Left forelimb (tissue), 1 donor: ENCODE data around the gene TRAPPC3.
A peak's percentile ranks its signal among the peaks of the same experiment; 100 is the strongest.

Experiments
- DNase-seq: peaks from one replicate; pipeline ENCODE4 v3.0.0-alpha.2; 2018; ENCODE audit warnings: low spot score

The TRAPPC3 gene

GRCh38 chr1:36099681-36100341, 49.5 kb downstream of the TRAPPC3 start:
- DNase-seq, result peak; percentile 88

- DNase-seq, result peak; percentile 54
Observed at GRCh38 chr1:36098650-36099365, 50.5 kb downstream of the TRAPPC3 start.

GRCh38 chr1:36097693-36098585, 51.3 kb downstream of the TRAPPC3 start:
- no peak for DNase-seq

- DNase-seq, result no peak
Observed at GRCh38 chr1:36096500-36097432, 52.5 kb downstream of the TRAPPC3 start.

- no peak for DNase-seq
Observed at GRCh38 chr1:36095760-36096405, 53.4 kb downstream of the TRAPPC3 start.

- no peak for DNase-seq
Observed at GRCh38 chr1:36094621-36095061, 54.6 kb downstream of the TRAPPC3 start.

- DNase-seq, result no peak
Observed at GRCh38 chr1:36093929-36094328, 55.4 kb downstream of the TRAPPC3 start.

- DNase-seq, result peak; percentile 40
Observed at GRCh38 chr1:36093226-36093625, 56.1 kb downstream of the TRAPPC3 start.

- DNase-seq, result peak; percentile 47
Observed at GRCh38 chr1:36092798-36093185, 56.5 kb downstream of the TRAPPC3 start.

GRCh38 chr1:36092166-36092797, 57.0 kb downstream of the TRAPPC3 start:
- DNase-seq, result peak; percentile 45

GRCh38 chr1:36091698-36092097, 57.6 kb downstream of the TRAPPC3 start:
- DNase-seq, result peak; percentile 51

- DNase-seq, result no peak
Observed at GRCh38 chr1:36091141-36091540, 58.1 kb downstream of the TRAPPC3 start.

- DNase-seq, result no peak
Observed at GRCh38 chr1:36089393-36090121, 59.7 kb downstream of the TRAPPC3 start.

- peak; percentile 95 for DNase-seq
Observed at GRCh38 chr1:36088577-36089392, 60.5 kb downstream of the TRAPPC3 start, which contains the start of gene ADPRS. TSS of gene ADPRS (plus strand) at chr1:36088892. CDS start at chr1:36088905, 13 bp downstream.

GRCh38 chr1:36088265-36088576, 61.1 kb downstream of the TRAPPC3 start:
- DNase-seq, result no peak

GRCh38 chr1:36087233-36088123, 61.8 kb downstream of the TRAPPC3 start:
- no peak for DNase-seq
